Measurements from ENCODE around the gene CHST15. TPM values are rescaled to one million over a fixed set of nuclear protein-coding genes. Genes with fewer than 3 reads are reported as not detected.

Gene CHST15
- polyA plus RNA-seq, 2 donors: 1.4 to 3.7 TPM

- Histone ChIP-seq H3K4me3 (ENCODE audit: low read depth in 1 of 2, low read length in 2 of 2) (no peak overlapping the region), H3K4me1 (ENCODE audit: control insufficient read depth in 2 of 2, insufficient read depth in 2 of 2, low read length in 1 of 2) (no peaks in the 10 kb centered on the region), H3K9me3 (ENCODE audit: control insufficient read depth in 2 of 2, insufficient read depth in 1 of 2, low read depth in 1 of 2, low read length in 1 of 2) (peaks cover 0 to 3% of the 10 kb centered on the region in 2 donors), H3K27ac (ENCODE audit: low read depth in 2 of 2, low read length in 1 of 2) (no peak overlapping the region), H3K36me3 (ENCODE audit: control insufficient read depth in 2 of 2, insufficient read depth in 2 of 2, low read length in 1 of 2) (peaks cover 0 to 8% of the 10 kb centered on the region in 2 donors), H3K27me3 (ENCODE audit: control insufficient read depth in 1 of 2, insufficient read depth in 2 of 2, low read length in 2 of 2) (no peaks in the 10 kb centered on the region)
- 92 to 94% methylated on average over 5 of the region's 5 CpGs for WGBS, 2 donors
These were observed 81.3 kb downstream of the CHST15 start for GRCh38 chr10:124012066-124012465.

- H3K9me3 ChIP-seq (ENCODE audit: control insufficient read depth in 2 of 2, insufficient read depth in 1 of 2, low read depth in 1 of 2, low read length in 1 of 2): peaks cover 0 to 3% of the 10 kb centered on the region in 2 donors
- H3K4me1 ChIP-seq (ENCODE audit: control insufficient read depth in 2 of 2, insufficient read depth in 2 of 2, low read length in 1 of 2): no peaks in the 10 kb centered on the region
- WGBS, 2 donors: 56 to 87% methylated on average over 11 of the region's 11 CpGs
- H3K27me3 ChIP-seq (ENCODE audit: control insufficient read depth in 1 of 2, insufficient read depth in 2 of 2, low read length in 2 of 2): no peaks in the 10 kb centered on the region
- peak overlapping the region in 1 of 2 donors; percentile 50 for H3K27ac ChIP-seq (ENCODE audit: low read depth in 2 of 2, low read length in 1 of 2)
- peaks cover 0 to 8% of the 10 kb centered on the region in 2 donors for H3K36me3 ChIP-seq (ENCODE audit: control insufficient read depth in 2 of 2, insufficient read depth in 2 of 2, low read length in 1 of 2)
- H3K4me3 ChIP-seq (ENCODE audit: low read depth in 1 of 2, low read length in 2 of 2): no peak overlapping the region
These were observed 81.9 kb downstream of the CHST15 start for GRCh38 chr10:124011464-124011863.

DNA sequence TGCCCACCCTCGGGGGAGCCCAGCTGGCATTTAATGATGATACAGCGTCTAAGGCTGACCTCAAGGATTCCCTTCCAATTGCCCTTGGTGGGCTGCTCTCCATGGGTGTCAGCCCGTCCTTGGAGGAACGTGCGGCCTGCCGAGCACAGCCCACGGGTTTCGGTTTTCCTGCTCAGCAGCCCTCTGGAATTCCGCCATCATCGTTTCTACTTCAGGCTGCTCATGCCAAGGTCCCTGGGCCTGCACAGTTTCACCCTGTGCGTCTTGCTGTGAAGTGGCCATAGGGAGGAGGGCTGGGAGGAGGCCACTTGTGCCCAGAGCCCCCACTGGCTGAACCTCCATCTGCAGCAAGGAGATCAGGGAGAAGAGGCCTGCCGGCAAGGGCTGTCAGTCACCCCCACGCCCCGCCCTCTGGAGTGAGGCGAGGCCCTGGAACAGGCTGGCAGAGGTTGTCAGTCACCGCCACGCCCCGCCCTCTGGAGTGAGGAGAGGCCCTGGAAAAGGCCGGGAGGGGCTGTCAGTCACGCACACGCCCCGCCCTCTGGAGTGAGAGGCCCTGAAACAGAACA, 82.8 kb downstream of the CHST15 start:
- Histone ChIP-seq H3K27ac (ENCODE audit: low read depth in 2 of 2, low read length in 1 of 2) (peak overlapping the region in 1 of 2 donors; percentile 59), H3K9me3 (ENCODE audit: control insufficient read depth in 2 of 2, insufficient read depth in 1 of 2, low read depth in 1 of 2, low read length in 1 of 2) (peaks cover 0 to 3% of the 10 kb centered on the region in 2 donors)
- WGBS, 2 donors: 83% methylated on average over 22 of the region's 22 CpGs

DNA sequence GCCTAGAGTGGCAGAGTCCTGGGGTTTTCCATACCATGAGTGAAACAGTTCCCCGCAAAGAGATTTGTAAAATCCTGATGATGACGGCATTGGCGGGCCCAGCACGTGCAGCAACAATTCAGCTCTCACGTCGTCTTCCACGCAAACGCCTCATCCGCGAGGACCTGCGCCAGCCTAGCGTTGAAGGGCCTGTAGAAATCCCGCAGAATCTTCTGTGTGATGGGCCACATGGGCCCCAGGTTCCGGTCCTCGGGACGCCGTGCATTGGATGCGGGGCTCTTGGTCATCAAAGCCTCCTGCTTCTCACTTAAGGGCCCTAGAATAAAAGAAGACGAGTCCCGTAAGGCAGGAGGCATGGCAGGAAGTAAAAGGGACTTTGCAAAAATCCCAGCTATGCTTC, 83.4 kb downstream of the CHST15 start:
- Histone ChIP-seq H3K27me3 (ENCODE audit: control insufficient read depth in 1 of 2, insufficient read depth in 2 of 2, low read length in 2 of 2) (no peaks in the 10 kb centered on the region), H3K9me3 (ENCODE audit: control insufficient read depth in 2 of 2, insufficient read depth in 1 of 2, low read depth in 1 of 2, low read length in 1 of 2) (peaks cover 0 to 3% of the 10 kb centered on the region in 2 donors), H3K4me3 (ENCODE audit: low read depth in 1 of 2, low read length in 2 of 2) (no peak overlapping the region), H3K27ac (ENCODE audit: low read depth in 2 of 2, low read length in 1 of 2) (peak overlapping the region; percentile 12 to 66), H3K36me3 (ENCODE audit: control insufficient read depth in 2 of 2, insufficient read depth in 2 of 2, low read length in 1 of 2) (peaks cover 0 to 10% of the 10 kb centered on the region in 2 donors), H3K4me1 (ENCODE audit: control insufficient read depth in 2 of 2, insufficient read depth in 2 of 2, low read length in 1 of 2) (peaks cover 0 to 3% of the 10 kb centered on the region in 2 donors)
- 96% methylated on average over 20 of the region's 20 CpGs for WGBS, 2 donors

More for the DNA sequence above, 82.8 kb downstream of the CHST15 start:
- Histone ChIP-seq H3K27me3 (ENCODE audit: control insufficient read depth in 1 of 2, insufficient read depth in 2 of 2, low read length in 2 of 2) (no peaks in the 10 kb centered on the region), H3K36me3 (ENCODE audit: control insufficient read depth in 2 of 2, insufficient read depth in 2 of 2, low read length in 1 of 2) (peaks cover 0 to 8% of the 10 kb centered on the region in 2 donors), H3K4me3 (ENCODE audit: low read depth in 1 of 2, low read length in 2 of 2) (no peak overlapping the region), H3K4me1 (ENCODE audit: control insufficient read depth in 2 of 2, insufficient read depth in 2 of 2, low read length in 1 of 2) (peaks cover 0 to 1% of the 10 kb centered on the region in 2 donors)

- H3K36me3 ChIP-seq (ENCODE audit: control insufficient read depth in 2 of 2, insufficient read depth in 2 of 2, low read length in 1 of 2): peaks cover 0 to 10% of the 10 kb centered on the region in 2 donors
- peak overlapping the region; percentile 12 to 66 for H3K27ac ChIP-seq (ENCODE audit: low read depth in 2 of 2, low read length in 1 of 2)
These were observed 84.0 kb downstream of the CHST15 start for GRCh38 chr10:124009231-124010015.

DNA sequence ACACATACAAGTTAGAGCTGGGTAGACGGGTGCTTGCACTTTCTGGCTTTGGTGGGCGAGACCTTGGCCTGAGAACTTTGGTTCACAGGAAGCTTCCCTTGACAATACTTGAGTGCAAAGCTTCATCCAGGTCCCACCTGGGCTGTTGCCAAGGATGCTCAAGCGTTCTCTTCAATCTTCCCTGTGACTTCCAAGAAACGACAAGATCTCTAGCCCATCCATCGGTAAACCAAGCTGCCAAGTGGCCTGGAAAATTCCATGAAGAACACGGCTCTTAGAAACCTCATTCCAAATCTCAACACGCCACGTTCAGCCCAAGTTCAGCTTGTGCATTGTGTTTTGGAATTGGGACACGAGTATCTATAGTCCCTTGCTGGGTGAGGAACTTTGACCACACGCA, 84.7 kb downstream of the CHST15 start:
- Histone ChIP-seq H3K4me3 (ENCODE audit: low read depth in 1 of 2, low read length in 2 of 2) (no peak overlapping the region), H3K27ac (ENCODE audit: low read depth in 2 of 2, low read length in 1 of 2) (peak overlapping the region; percentile 12 to 59), H3K4me1 (ENCODE audit: control insufficient read depth in 2 of 2, insufficient read depth in 2 of 2, low read length in 1 of 2) (peaks cover 0 to 3% of the 10 kb centered on the region in 2 donors), H3K36me3 (ENCODE audit: control insufficient read depth in 2 of 2, insufficient read depth in 2 of 2, low read length in 1 of 2) (peaks cover 0 to 10% of the 10 kb centered on the region in 2 donors), H3K27me3 (ENCODE audit: control insufficient read depth in 1 of 2, insufficient read depth in 2 of 2, low read length in 2 of 2) (no peaks in the 10 kb centered on the region), H3K9me3 (ENCODE audit: control insufficient read depth in 2 of 2, insufficient read depth in 1 of 2, low read depth in 1 of 2, low read length in 1 of 2) (peaks cover 0 to 3% of the 10 kb centered on the region in 2 donors)
- 72 to 79% methylated on average over 10 of the region's 10 CpGs for WGBS, 2 donors

More at GRCh38 chr10:124009231-124010015, 84.0 kb downstream of the CHST15 start:
- peaks cover 0 to 3% of the 10 kb centered on the region in 2 donors for H3K9me3 ChIP-seq (ENCODE audit: control insufficient read depth in 2 of 2, insufficient read depth in 1 of 2, low read depth in 1 of 2, low read length in 1 of 2)
- no peaks in the 10 kb centered on the region for H3K27me3 ChIP-seq (ENCODE audit: control insufficient read depth in 1 of 2, insufficient read depth in 2 of 2, low read length in 2 of 2)
- WGBS, 2 donors: 77 to 80% methylated on average over 16 of the region's 16 CpGs
- no peak overlapping the region for H3K4me3 ChIP-seq (ENCODE audit: low read depth in 1 of 2, low read length in 2 of 2)
- peaks cover 0 to 3% of the 10 kb centered on the region in 2 donors for H3K4me1 ChIP-seq (ENCODE audit: control insufficient read depth in 2 of 2, insufficient read depth in 2 of 2, low read length in 1 of 2)

DNA sequence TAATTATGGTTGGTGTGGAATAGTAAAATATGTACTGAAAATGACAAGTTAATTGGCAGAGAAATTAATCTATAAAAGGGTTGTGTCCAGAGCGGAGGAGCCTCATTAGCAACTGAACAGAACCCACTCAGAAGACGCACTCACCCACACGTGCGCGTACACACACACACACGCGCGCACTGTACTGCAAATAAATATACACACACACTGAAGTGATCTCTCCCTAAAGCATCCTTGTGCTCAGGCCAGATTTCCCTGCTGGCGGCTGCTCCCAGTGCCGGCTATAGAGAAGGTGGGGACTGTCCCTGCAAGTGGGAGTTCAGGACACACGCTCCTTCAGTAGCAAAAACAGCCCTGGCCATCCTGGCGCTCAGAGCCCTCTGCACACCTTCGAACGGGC, 85.2 kb downstream of the CHST15 start:
- Histone ChIP-seq H3K27me3 (ENCODE audit: control insufficient read depth in 1 of 2, insufficient read depth in 2 of 2, low read length in 2 of 2) (no peaks in the 10 kb centered on the region), H3K4me3 (ENCODE audit: low read depth in 1 of 2, low read length in 2 of 2) (no peak overlapping the region), H3K27ac (ENCODE audit: low read depth in 2 of 2, low read length in 1 of 2) (peak overlapping the region in 1 of 2 donors; percentile 59), H3K36me3 (ENCODE audit: control insufficient read depth in 2 of 2, insufficient read depth in 2 of 2, low read length in 1 of 2) (peaks cover 0 to 10% of the 10 kb centered on the region in 2 donors), H3K9me3 (ENCODE audit: control insufficient read depth in 2 of 2, insufficient read depth in 1 of 2, low read depth in 1 of 2, low read length in 1 of 2) (peaks cover 0 to 3% of the 10 kb centered on the region in 2 donors), H3K4me1 (ENCODE audit: control insufficient read depth in 2 of 2, insufficient read depth in 2 of 2, low read length in 1 of 2) (peaks cover 0 to 3% of the 10 kb centered on the region in 2 donors)
- WGBS, 2 donors: 72 to 80% methylated on average over 14 of the region's 14 CpGs

DNA sequence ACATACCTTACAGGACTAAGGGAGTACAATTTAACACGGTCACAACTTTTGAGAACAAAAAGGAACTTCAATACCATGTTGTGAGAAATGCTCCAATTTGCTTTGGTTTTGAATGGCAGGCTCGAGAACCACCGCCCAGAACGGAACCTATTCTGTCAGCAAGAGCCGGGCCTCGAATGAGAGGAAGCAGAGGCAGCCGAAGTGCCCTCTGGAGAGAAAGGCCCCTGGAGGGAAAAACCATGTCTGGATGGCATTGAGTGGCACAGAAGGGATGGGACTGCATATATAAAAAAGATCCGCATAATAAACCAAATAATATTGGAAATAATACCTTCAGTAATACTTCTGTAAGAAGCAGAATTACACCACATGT, 85.6 kb downstream of the CHST15 start:
- H3K27me3 ChIP-seq (ENCODE audit: control insufficient read depth in 1 of 2, insufficient read depth in 2 of 2, low read length in 2 of 2): no peaks in the 10 kb centered on the region
- no peak overlapping the region for H3K4me3 ChIP-seq (ENCODE audit: low read depth in 1 of 2, low read length in 2 of 2)
- H3K9me3 ChIP-seq (ENCODE audit: control insufficient read depth in 2 of 2, insufficient read depth in 1 of 2, low read depth in 1 of 2, low read length in 1 of 2): peaks cover 0 to 2% of the 10 kb centered on the region in 2 donors
- H3K36me3 ChIP-seq (ENCODE audit: control insufficient read depth in 2 of 2, insufficient read depth in 2 of 2, low read length in 1 of 2): peaks cover 0 to 10% of the 10 kb centered on the region in 2 donors
- WGBS, 2 donors: 95% methylated on average over 8 of the region's 8 CpGs
- no peak overlapping the region for H3K27ac ChIP-seq (ENCODE audit: low read depth in 2 of 2, low read length in 1 of 2)
- H3K4me1 ChIP-seq (ENCODE audit: control insufficient read depth in 2 of 2, insufficient read depth in 2 of 2, low read length in 1 of 2): peaks cover 0 to 3% of the 10 kb centered on the region in 2 donors

GRCh38 chr10:124007102-124007772, 86.2 kb downstream of the CHST15 start:
- Histone ChIP-seq H3K27me3 (ENCODE audit: control insufficient read depth in 1 of 2, insufficient read depth in 2 of 2, low read length in 2 of 2) (no peaks in the 10 kb centered on the region), H3K36me3 (ENCODE audit: control insufficient read depth in 2 of 2, insufficient read depth in 2 of 2, low read length in 1 of 2) (peaks cover 0 to 9% of the 10 kb centered on the region in 2 donors), H3K4me1 (ENCODE audit: control insufficient read depth in 2 of 2, insufficient read depth in 2 of 2, low read length in 1 of 2) (peaks cover 0 to 3% of the 10 kb centered on the region in 2 donors), H3K27ac (ENCODE audit: low read depth in 2 of 2, low read length in 1 of 2) (peak overlapping the region in 1 of 2 donors; percentile 66), H3K9me3 (ENCODE audit: control insufficient read depth in 2 of 2, insufficient read depth in 1 of 2, low read depth in 1 of 2, low read length in 1 of 2) (peaks cover 0 to 2% of the 10 kb centered on the region in 2 donors), H3K4me3 (ENCODE audit: low read depth in 1 of 2, low read length in 2 of 2) (no peak overlapping the region)
- WGBS, 2 donors: 88 to 91% methylated on average over 16 of the region's 16 CpGs

Data from esophagus (tissue), 2 donors.